ENCODE results near the gene USP7. TPM values are rescaled to one million over a fixed set of nuclear protein-coding genes. Genes with fewer than 3 reads are reported as not detected.
"Not testable (repeated sequence)": the region's sequence is repeated elsewhere in the genome, so short reads cannot be mapped to it uniquely, and the experiment has no call there.

The USP7 gene
- total RNA-seq, 1 donor from 2014 or later = 165 TPM

- intact Hi-C loops (cut with micrococcal nuclease) = no loop called here
These were observed 35.2 kb downstream of the USP7 start for GRCh38 chr16:8928467-8928957.

GRCh38 chr16:8926827-8927226 lies 36.9 kb downstream of the USP7 start:
- intact Hi-C loops (cut with micrococcal nuclease) = no loop called here

GRCh38 chr16:8925455-8925854 lies 38.3 kb downstream of the USP7 start:
- intact Hi-C loops (cut with micrococcal nuclease) = no loop called here

GRCh38 chr16:8924214-8924613 lies 39.5 kb downstream of the USP7 start:
- intact Hi-C loops (cut with micrococcal nuclease) = loop anchor here (5.0 kb wide), 2 partner anchors 38 to 213 kb away; partner anchors contain the start of gene USP7

GRCh38 chr16:8923199-8923598 lies 40.5 kb downstream of the USP7 start:
- intact Hi-C loops (cut with micrococcal nuclease) = loop anchor here (5.0 kb wide), 2 partner anchors 39 to 214 kb away; partner anchors contain the start of gene USP7

- intact Hi-C loops (cut with micrococcal nuclease) = loop anchor here (5.0 kb wide), 2 partner anchors 41 to 216 kb away; partner anchors contain the start of gene USP7
These were observed 42.2 kb downstream of the USP7 start for GRCh38 chr16:8921347-8921984.

GRCh38 chr16:8920645-8921346 lies 42.9 kb downstream of the USP7 start:
- intact Hi-C loops (cut with micrococcal nuclease) = loop anchor here (5.0 kb wide), 2 partner anchors 42 to 217 kb away; partner anchors contain the start of gene USP7

- intact Hi-C loops (cut with micrococcal nuclease) = loop anchor here (1.0 to 5.0 kb wide), 3 partner anchors 16 to 217 kb away; partner anchors contain the start of gene USP7
These were observed 43.7 kb downstream of the USP7 start for GRCh38 chr16:8919934-8920462.

- intact Hi-C loops (cut with micrococcal nuclease) = loop anchor here (1.0 kb wide), 1 partner anchor 17 kb away; no protein-coding TSS in a partner anchor
These were observed 44.4 kb downstream of the USP7 start for GRCh38 chr16:8919089-8919933.

- intact Hi-C loops (cut with micrococcal nuclease) = not testable (repeated sequence)
These were observed 46.4 kb downstream of the USP7 start for GRCh38 chr16:8917336-8917735.

GRCh38 chr16:8916541-8917225 lies 47.0 kb downstream of the USP7 start:
- intact Hi-C loops (cut with micrococcal nuclease) = no loop called here

- intact Hi-C loops (cut with micrococcal nuclease) = no loop called here
These were observed 47.9 kb downstream of the USP7 start for GRCh38 chr16:8915722-8916301.

- intact Hi-C loops (cut with micrococcal nuclease) = no loop called here
These were observed 49.6 kb downstream of the USP7 start for GRCh38 chr16:8914098-8914497.

GRCh38 chr16:8912793-8913192 lies 50.9 kb downstream of the USP7 start:
- intact Hi-C loops (cut with micrococcal nuclease) = no loop called here

GRCh38 chr16:8910811-8911210 lies 52.9 kb downstream of the USP7 start:
- intact Hi-C loops (cut with micrococcal nuclease) = no loop called here

GRCh38 chr16:8908810-8909468 lies 54.8 kb downstream of the USP7 start:
- intact Hi-C loops (cut with micrococcal nuclease) = no loop called here

GRCh38 chr16:8907096-8907495 lies 56.6 kb downstream of the USP7 start:
- intact Hi-C loops (cut with micrococcal nuclease) = no loop called here

GRCh38 chr16:8905795-8906591 lies 57.7 kb downstream of the USP7 start:
- intact Hi-C loops (cut with micrococcal nuclease) = loop anchor here (1.0 to 2.0 kb wide), 3 partner anchors 30 to 228 kb away; no protein-coding TSS in a partner anchor

All from T-helper 2 cell treated with Interferon-gamma antibody and Interleukin-4, amounts not matched to agents 100 ng/mL and 5 ng/mL, for 36 hours (primary cell).